Measurements from ENCODE around the gene ZNF598.

GRCh38 chr16:2005646-2006045 lies 4.0 kb downstream of the ZNF598 start:
- TF ChIP-seq CTCF (IDR thresholded peaks at IDR 0.05) (peak; percentile 6; the same call in 1 of the 2 replicates), ZFX (IDR thresholded peaks at IDR 0.05; ENCODE audit: borderline replicate concordance) (no peak)

Data from 22Rv1 (cell line).